Liver (tissue), 9 donors: ENCODE results near the gene DHX16. TPM values are rescaled to one million over a fixed set of nuclear protein-coding genes. Genes with fewer than 3 reads are reported as not detected.

Source experiments
- DNase-seq: peaks from one replicate; pipeline ENCODE4 v3.0.0-alpha.2; 2017; ENCODE audit warnings: low spot score
- H3K27ac ChIP-seq, 2 donors: one replicate each; pipeline ENCODE4 v1.7.0; 2013; ENCODE audit warnings: inconsistent platforms in 2 of 2, low read length in 2 of 2, control low read depth in 1 of 2, low read depth in 1 of 2, mild to moderate bottlenecking in 1 of 2
- H3K27me3 ChIP-seq, 4 donors: one replicate each; pipeline versions ENCODE4 v1.6.1 to v1.7.0; 2013; ENCODE audit warnings: low read length in 3 of 4, inconsistent platforms in 1 of 4, mild to moderate bottlenecking in 1 of 4, moderate library complexity in 1 of 4; ENCODE audit not compliant: control insufficient read depth in 4 of 4, insufficient read depth in 4 of 4
- H3K36me3 ChIP-seq, 4 donors: one replicate each; pipeline versions ENCODE4 v1.6.1 to v1.7.0; 2013; ENCODE audit warnings: low read length in 3 of 4, mild to moderate bottlenecking in 3 of 4, low read depth in 1 of 4, moderate library complexity in 1 of 4; ENCODE audit not compliant: control insufficient read depth in 4 of 4, insufficient read depth in 3 of 4
- H3K4me1 ChIP-seq, 4 donors: one replicate each; pipeline versions ENCODE4 v1.6.1 to v1.7.0; 2013; ENCODE audit warnings: low read length in 3 of 4, mild to moderate bottlenecking in 3 of 4, moderate library complexity in 1 of 4; ENCODE audit not compliant: control insufficient read depth in 4 of 4, insufficient read depth in 4 of 4
- H3K4me3 ChIP-seq, 3 donors: one replicate each; pipeline versions ENCODE4 v1.6.1 to v1.7.0; 2013; ENCODE audit warnings: low read length in 3 of 3, control low read depth in 1 of 3, low read depth in 1 of 3, mild to moderate bottlenecking in 1 of 3
- H3K9ac ChIP-seq, 2 donors: one replicate each; pipeline ENCODE4 v1.7.0; 2013; ENCODE audit warnings: low read length in 2 of 2, mild to moderate bottlenecking in 2 of 2, moderate library complexity in 2 of 2, control low read depth in 1 of 2, low read depth in 1 of 2
- H3K9me3 ChIP-seq, 4 donors: one replicate each; pipeline versions ENCODE4 v1.6.1 to v1.7.0; 2013; ENCODE audit warnings: low read length in 3 of 4; ENCODE audit not compliant: control insufficient read depth in 4 of 4
- ATF3 ChIP-seq: IDR thresholded peaks from 2 replicates; pipeline ENCODE4 v1.6.1; 2016; ENCODE audit warnings: antibody characterized with exemption
- CTCF ChIP-seq: fragments of 150-350 bp; IDR thresholded peaks from 2 replicates; pipeline ENCODE4 v1.5.1; 2017; ENCODE audit warnings: improper control_type of control experiment, low read depth, low read length; ENCODE audit not compliant: missing input control
- GABPA ChIP-seq, 2 donors: IDR thresholded peaks in 1 of 2; conservative IDR thresholded peaks in 1 of 2; 2 replicates each; pipeline ENCODE4 v1.6.1; 2016; ENCODE audit warnings: antibody characterized with exemption in 2 of 2, mild to moderate bottlenecking in 1 of 2, moderate library complexity in 1 of 2
- HNF4A ChIP-seq, 2 donors: conservative IDR thresholded peaks; 2 replicates each; pipeline ENCODE4 v1.6.1; 2016; ENCODE audit warnings: antibody characterized with exemption in 2 of 2, mild to moderate bottlenecking in 2 of 2
- HNF4G ChIP-seq: IDR thresholded peaks from 2 replicates; pipeline ENCODE4 v1.6.1; 2016; ENCODE audit warnings: antibody characterized with exemption
- JUND ChIP-seq, 2 donors: IDR thresholded peaks; 2 replicates each; pipeline ENCODE4 v1.6.1; 2016; ENCODE audit warnings: antibody characterized with exemption in 2 of 2
- MAX ChIP-seq: IDR thresholded peaks from 2 replicates; pipeline ENCODE4 v1.6.1; 2016; ENCODE audit warnings: antibody characterized with exemption
- NR2F2 ChIP-seq: IDR thresholded peaks from 2 replicates; pipeline ENCODE4 v1.6.1; 2016; ENCODE audit warnings: antibody characterized with exemption
- SP1 ChIP-seq: IDR thresholded peaks from 2 replicates; pipeline ENCODE4 v1.6.1; 2018; ENCODE audit warnings: antibody characterized with exemption, mild to moderate bottlenecking
- TAF1 ChIP-seq: conservative IDR thresholded peaks from 2 replicates; pipeline ENCODE4 v1.6.1; 2016; ENCODE audit warnings: antibody characterized with exemption, mild to moderate bottlenecking
- YY1 ChIP-seq: IDR thresholded peaks from 2 replicates; pipeline ENCODE4 v1.6.1; 2016; ENCODE audit warnings: antibody characterized with exemption, mild to moderate bottlenecking
- WGBS: extraction: QIAGEN DNeasy Blood & Tissue Kit; methylation state at CpG from one replicate; pipeline ENCODE4 v1.1.7; 2013; 5-methylcytosine and 5-hydroxymethylcytosine counted together
- polyA plus RNA-seq, 2 donors: library from polyadenylated mRNA; stranded (reverse) in 1 of 2; unstranded in 1 of 2; fragments of 200-250 nt in 1 of 2; fragments of >200 nt in 1 of 2; fragmentation: Nextera tagmentation in 1 of 2; extraction: Ambion mirVana in 1 of 2; gene quantifications; one replicate each; pipeline versions ENCODE4 v1.2.1 to v1.2.3, GENCODE V29; 2013 to 2015
- total RNA-seq, 2 donors: library from RNA; depleted of rRNA; stranded (reverse); fragments of >200 nt; gene quantifications; one replicate each; pipeline ENCODE4 v1.2.3, GENCODE V29; 2014
- TF ChIP-seq, protein P1 (sequence below): IDR thresholded peaks from 2 replicates; pipeline ENCODE4 v1.6.1; 2016; ENCODE audit warnings: antibody characterized with exemption, mild to moderate bottlenecking
- donor health status: healthy.
- donor health status: healthy.
- donor health status: healthy.
- donor health status: healthy.
- donor health status: healthy.

DHX16 gene
- total and polyA plus RNA-seq, 4 donors, result 10.1 to 23.9 (median 17.4) TPM

DNA sequence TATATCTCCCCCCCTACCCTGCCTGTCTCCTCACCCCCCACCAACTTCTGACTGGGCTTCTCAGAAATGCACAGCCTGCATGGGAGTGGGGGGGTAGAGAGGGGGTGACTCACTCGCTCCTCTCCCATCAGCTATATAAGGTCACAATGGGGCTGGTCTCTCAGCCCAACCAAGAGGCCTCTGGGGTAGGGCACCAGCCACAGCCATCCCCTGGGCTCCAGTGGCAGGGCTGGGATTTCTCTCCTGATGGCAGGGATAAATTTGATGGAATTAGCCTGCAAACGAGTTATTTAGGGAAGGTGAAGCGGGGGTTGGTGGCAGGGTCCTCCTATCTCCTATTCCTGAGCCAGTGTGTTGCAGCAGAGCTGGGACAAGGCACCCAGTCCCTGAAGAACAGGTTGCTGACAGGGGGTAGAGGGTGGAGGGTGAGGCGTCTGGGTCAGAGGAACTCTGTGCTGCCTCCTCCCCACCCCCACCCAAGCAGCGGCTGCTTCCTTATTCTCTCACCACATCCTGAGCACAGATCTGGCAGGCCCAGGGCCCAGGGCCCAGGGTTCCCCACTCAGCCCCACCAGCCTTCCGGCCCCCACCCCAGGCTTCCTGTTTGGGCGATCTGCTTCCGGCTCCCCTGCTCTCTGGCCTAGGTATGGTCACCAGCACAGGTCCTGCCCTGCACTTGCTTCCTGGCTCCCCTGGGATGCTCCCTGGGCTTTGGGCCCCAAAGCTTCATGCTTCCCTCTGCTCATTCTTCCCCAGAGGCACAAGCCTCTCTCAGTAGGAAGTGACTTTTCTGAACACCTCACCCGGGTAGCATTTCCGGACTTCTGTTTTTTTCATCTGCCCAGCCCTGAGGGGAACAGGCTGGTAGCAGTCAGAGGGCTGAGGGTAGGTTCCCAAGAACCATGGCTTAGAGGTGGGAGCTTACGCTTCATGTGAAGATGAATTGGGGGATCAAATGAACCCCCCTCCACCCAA is 9.6 kb upstream of the DHX16 start (continued):
- TF ChIP-seq CTCF (no peak), GABPA (IDR thresholded peaks at IDR 0.05 in 1 of 2, conservative IDR thresholded peaks at IDR 0.05 in 1 of 2) (peak; percentile 64 to 84), NR2F2 (peak; percentile 70), HNF4A (conservative IDR thresholded peaks at IDR 0.05) (no peak), YY1 (peak; percentile 7), JUND (IDR thresholded peaks at IDR 0.05) (peak; percentile 55 to 61), HNF4G (no peak), TAF1 (no peak)

DNA sequence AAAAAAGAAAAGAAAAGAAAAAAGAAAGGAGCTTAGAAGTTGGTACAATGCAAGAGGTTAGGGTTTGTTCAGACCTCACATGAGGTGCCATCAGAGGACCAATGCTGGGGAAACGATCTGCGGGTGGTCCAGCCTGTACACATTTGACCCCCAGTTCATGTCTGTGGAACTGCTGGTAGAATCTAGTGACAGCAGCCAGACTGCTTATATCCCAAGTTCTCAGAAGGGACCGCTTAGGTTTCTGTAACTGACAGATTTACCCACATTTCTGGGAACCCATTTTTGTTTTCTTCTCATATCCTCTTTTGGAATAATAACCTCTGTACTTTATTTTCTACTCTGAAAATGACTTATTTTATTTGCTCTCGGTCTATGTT is 8.9 kb upstream of the DHX16 start:
- no peak for DNase-seq
- no peaks in the 10 kb centered on the region for H3K9me3 ChIP-seq
- peaks cover 0 to 6% (median under 1%) of the 10 kb centered on the region in 4 donors for H3K36me3 ChIP-seq
- peak overlapping the region; percentile 97 to 99 for H3K27ac ChIP-seq
- H3K27me3 ChIP-seq, result no peaks in the 10 kb centered on the region
- H3K9ac ChIP-seq, result peak overlapping the region in 1 of 2 donors; percentile 0
- TF ChIP-seq MAX (no peak), NR2F2 (no peak), GABPA (IDR thresholded peaks at IDR 0.05 in 1 of 2, conservative IDR thresholded peaks at IDR 0.05 in 1 of 2) (no peak), HNF4G (no peak)
- TF ChIP-seq, protein P1, sequence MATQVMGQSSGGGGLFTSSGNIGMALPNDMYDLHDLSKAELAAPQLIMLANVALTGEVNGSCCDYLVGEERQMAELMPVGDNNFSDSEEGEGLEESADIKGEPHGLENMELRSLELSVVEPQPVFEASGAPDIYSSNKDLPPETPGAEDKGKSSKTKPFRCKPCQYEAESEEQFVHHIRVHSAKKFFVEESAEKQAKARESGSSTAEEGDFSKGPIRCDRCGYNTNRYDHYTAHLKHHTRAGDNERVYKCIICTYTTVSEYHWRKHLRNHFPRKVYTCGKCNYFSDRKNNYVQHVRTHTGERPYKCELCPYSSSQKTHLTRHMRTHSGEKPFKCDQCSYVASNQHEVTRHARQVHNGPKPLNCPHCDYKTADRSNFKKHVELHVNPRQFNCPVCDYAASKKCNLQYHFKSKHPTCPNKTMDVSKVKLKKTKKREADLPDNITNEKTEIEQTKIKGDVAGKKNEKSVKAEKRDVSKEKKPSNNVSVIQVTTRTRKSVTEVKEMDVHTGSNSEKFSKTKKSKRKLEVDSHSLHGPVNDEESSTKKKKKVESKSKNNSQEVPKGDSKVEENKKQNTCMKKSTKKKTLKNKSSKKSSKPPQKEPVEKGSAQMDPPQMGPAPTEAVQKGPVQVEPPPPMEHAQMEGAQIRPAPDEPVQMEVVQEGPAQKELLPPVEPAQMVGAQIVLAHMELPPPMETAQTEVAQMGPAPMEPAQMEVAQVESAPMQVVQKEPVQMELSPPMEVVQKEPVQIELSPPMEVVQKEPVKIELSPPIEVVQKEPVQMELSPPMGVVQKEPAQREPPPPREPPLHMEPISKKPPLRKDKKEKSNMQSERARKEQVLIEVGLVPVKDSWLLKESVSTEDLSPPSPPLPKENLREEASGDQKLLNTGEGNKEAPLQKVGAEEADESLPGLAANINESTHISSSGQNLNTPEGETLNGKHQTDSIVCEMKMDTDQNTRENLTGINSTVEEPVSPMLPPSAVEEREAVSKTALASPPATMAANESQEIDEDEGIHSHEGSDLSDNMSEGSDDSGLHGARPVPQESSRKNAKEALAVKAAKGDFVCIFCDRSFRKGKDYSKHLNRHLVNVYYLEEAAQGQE, result no peak
- peaks cover 21 to 84% (median 66%) of the 10 kb centered on the region in 4 donors for H3K4me1 ChIP-seq
- peak overlapping the region in 1 of 3 donors; percentile 60 for H3K4me3 ChIP-seq
- WGBS, result 62% methylated on average over 4 of the region's 4 CpGs

GRCh38 chr6:30679765-30680535 is 7.1 kb upstream of the DHX16 start:
- WGBS, result 47% methylated on average over 7 of the region's 7 CpGs
- Histone ChIP-seq H3K9me3 (no peaks in the 10 kb centered on the region), H3K27me3 (no peaks in the 10 kb centered on the region), H3K27ac (peak overlapping the region; percentile 88), H3K4me3 (peak overlapping the region; percentile 21 to 44 (median 40)), H3K9ac (peak overlapping the region; percentile 52 to 86), H3K36me3 (peaks cover 0 to 8% (median 5%) of the 10 kb centered on the region in 4 donors), H3K4me1 (peaks cover 16 to 82% (median 62%) of the 10 kb centered on the region in 4 donors)
- DNase-seq, result no peak
- TF ChIP-seq TAF1 (no peak), MAX (no peak), YY1 (no peak), SP1 (no peak), ATF3 (no peak)
- TF ChIP-seq, protein P1, result no peak
